ENCODE measurements around the gene SLC12A7.
"Not testable (repeated sequence)": the region's sequence is repeated elsewhere in the genome, so short reads cannot be mapped to it uniquely, and the experiment has no call there.

Gene SLC12A7

GRCh38 chr5:1111727-1112289 lies at the start of gene SLC12A7:
Gene SLC12A7 (minus strand): TSS chr5:1112063. CDS start chr5:1111991, 72 bp downstream.
- peak; percentile 34 to 50 (median 46) for DNase-seq (ENCODE audit: low read depth in 3 of 3)

DNA sequence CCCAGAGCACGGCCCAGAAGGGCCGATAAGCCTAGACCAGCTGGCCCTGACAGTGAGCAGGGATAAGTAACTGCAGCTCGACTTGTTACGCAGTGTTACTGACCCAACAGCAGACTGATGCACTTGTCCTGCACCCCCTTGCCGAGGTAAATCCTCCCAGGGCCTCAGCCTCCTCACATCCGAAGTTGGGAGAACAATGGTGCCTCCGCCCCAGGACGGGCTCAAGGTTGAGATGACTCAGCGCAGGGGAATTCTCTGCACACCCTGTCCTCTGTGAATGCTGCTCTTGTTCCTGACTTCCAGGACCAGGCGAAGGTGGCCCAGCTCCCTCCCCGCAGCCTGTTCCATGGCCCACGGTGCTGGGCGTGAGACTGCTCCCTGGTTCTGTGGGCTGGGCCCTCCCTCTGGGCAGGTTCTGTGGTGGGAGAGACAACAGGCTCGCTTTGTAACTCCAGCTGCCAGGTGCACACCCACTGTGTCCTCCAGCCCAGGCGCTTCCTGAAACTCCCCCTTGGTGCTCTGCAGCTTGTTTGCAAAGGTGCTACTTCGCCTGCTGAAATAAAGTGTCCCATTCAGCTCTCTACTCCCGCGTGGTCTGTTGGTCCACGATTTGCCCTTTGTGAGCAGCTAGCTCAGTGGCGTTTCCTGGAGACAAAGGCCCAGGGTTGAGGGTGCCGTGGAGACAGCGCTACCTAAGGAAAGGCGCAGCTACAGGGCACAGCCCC lies 49.4 kb upstream of the SLC12A7 start:
- no peak for DNase-seq (ENCODE audit: low read depth in 3 of 3)

- DNase-seq (ENCODE audit: low read depth in 3 of 3): no peak
Observed at GRCh38 chr5:1159774-1160406, 48.0 kb upstream of the SLC12A7 start.

- no peak for DNase-seq (ENCODE audit: low read depth in 3 of 3)
Observed at GRCh38 chr5:1159341-1159675, 47.4 kb upstream of the SLC12A7 start.

DNA sequence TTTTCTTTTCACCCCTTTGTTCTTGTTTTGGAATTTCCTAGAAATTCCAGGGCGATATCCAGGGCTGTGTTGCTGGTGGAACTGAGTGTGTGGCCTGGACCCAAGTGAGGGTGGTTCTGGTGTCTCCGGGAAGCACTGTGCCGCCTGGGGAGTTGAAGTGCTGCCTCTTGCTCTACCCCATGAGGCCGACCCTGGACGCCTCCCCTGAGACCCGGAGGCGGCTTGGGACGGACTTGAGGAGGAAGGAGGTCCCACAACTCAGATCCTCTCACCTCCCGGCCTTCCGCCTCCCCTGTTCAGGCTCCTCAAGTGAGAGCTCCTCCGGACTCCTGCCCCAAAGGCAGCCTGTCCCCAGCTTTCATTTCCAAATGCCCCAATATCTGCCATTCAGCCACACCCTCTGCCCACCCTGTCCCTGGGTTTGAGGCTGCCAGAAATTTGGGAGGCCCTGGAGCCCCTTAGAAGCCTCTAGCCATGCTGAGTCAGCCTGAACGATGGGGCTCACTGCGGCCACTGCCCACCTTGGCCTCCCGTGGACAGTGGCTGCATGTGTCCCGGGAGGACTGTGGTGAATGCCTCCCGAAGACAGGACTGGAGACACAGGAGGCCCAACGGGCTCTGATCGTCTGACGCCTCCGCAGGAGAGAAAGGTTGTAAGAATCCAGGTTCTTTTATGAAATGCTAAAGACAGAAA lies 46.9 kb upstream of the SLC12A7 start:
- no peak for DNase-seq (ENCODE audit: low read depth in 3 of 3)

DNA sequence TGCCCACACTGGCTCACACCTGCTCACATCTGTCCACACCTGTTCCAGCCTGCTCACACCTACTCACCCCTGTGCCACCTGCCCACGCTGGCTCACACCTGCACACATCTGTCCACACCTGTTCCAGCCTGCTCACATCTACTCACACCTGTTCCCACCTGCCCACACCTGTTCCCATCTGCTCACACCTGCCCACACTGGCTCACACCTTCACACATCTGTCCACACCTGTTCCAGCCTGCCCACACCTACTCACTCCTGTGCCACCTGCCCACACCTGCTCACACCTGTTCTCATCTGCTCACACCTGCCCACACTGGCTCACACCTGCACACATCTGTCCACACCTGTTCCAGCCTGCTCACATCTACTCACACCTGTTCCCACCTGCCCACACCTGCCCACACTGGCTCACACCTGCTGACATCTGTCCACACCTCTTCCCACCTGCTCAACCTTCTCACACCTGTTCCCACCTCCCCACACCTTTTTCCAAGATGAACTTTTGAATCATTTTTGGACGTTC lies 45.7 kb upstream of the SLC12A7 start:
- not testable (repeated sequence) for DNase-seq (ENCODE audit: low read depth in 3 of 3)

DNA sequence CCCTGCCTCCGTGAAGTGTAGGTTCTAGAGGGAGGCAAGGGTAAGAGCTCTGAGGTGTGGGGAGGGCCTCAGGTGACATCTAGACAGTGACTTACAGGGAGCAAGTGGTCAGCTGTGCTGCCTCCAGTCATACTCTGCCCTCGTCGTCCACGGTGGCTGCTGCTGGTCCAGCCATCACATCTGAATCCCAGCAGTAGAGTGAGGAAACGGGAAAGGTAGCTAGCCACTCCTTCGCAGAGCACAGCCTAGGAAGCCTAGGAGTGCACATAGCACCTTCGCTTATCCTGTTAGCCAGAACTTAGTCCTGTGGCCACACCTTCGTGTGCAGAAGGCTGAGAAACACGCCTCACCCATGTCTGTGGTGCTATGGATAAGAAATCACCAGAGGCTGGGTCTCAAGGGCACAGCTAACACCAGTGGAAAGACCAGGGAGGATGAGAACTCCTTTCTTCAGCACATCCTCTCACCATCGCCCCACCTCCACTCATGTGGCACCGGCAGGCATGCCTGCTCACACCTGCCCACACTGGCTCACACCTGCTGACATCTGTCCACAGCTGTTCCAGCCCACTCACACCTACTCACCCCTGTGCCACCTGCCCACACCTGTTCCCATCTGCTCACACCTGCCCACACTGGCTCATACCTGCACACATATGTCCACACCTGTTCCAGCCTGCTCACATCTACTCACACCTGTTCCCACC lies 45.0 kb upstream of the SLC12A7 start:
- no peak for DNase-seq (ENCODE audit: low read depth in 3 of 3)

DNA sequence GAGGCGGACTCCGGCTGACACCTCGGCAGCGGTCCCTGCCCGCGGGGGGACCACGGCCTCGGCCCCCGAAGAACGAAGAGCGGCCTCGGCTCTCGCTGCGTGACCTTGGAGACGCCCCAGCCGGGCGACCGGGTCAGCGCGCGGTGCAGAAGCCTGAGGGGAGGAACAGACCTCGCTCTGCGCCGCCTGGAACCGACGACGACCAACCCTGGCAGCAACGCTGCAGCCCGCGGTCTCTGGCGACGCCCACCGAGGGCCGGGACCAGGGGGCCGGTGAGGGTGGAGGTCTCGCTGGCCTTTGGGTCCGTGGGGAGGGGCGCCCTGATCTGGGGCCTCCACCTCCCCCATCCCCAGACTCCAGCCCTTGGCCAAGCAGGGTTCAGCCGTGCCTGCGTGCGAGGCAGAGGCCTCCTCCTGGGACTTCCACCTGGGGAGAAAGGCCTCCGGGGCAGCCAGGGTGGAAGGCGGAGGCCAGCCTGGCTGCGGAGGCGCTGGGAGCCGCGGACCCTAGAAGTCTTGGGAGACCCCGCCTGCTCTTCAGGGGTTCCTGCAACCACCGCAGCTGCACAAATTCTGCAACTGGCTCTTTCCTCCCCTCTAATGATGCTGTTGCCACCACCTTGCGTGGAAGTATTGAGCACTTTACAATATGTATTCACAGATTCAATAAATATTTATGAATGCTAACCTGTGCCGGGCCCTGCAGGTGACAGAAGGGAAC lies 44.3 kb upstream of the SLC12A7 start:
- no peak for DNase-seq (ENCODE audit: low read depth in 3 of 3)

GRCh38 chr5:1155191-1156032 lies 43.5 kb upstream of the SLC12A7 start:
- DNase-seq (ENCODE audit: low read depth in 3 of 3): no peak

DNA sequence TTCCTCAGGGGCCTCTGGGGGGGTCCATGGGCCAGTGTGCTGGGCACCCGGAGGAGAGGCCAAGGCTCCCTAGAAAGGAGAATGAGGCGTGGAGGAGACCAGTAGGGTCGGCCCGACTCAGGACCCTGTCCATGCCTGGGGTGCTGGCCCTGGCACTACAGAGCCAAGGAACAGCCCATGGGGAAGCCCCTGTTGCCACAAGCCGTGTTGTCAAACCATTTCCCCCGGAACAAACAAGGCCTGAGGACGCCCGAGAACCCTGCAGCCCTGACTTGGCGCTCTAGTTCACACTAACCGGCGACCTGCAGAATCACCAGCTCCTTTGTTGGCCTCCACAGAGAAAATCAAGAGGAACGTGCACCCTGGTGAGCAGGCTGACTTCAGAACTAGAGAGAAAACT lies 41.6 kb upstream of the SLC12A7 start:
- no peak for DNase-seq (ENCODE audit: low read depth in 3 of 3)

GRCh38 chr5:1152771-1153282 lies 41.0 kb upstream of the SLC12A7 start:
- DNase-seq (ENCODE audit: low read depth in 3 of 3): no peak

DNA sequence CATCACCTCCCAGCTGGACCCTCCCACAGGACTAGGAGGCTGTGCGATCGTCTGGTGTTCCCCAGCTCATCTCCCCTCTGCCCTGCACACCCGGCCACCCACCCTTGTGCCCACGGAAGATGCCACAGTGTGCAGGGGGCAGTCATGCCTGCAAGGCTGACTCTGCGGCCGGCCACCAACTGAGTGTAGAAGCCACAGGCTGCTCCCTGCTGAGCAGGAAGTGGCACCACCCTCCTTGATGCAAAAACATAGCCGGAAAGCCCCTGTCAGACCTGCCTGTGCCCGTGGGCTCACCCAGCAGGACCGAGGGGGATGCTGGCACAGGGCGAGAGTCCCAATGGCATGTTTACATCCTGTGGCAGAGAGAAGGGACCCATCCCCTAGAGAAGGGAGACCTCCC lies 40.3 kb upstream of the SLC12A7 start:
- DNase-seq (ENCODE audit: low read depth in 3 of 3): no peak

DNA sequence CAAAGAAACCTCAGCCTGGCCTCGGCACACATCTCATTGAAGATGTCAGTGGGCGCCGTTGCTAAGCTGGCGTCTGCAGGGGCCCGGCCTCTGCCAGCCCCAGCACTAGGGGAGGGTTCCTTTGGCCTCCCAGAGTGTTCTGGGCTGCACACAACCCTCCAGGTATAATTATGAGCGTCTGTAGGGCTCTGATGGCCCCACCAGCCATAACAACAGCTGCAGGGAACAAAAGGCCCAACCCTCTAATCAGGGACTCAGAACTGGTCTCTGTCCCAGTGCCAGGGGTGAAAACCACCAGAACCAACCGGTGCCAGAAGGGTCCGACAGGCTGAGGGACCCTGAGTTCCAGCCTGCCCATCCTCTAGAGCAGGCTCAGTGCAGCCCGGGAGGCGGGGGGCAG lies 39.5 kb upstream of the SLC12A7 start:
- DNase-seq (ENCODE audit: low read depth in 3 of 3): no peak

DNA sequence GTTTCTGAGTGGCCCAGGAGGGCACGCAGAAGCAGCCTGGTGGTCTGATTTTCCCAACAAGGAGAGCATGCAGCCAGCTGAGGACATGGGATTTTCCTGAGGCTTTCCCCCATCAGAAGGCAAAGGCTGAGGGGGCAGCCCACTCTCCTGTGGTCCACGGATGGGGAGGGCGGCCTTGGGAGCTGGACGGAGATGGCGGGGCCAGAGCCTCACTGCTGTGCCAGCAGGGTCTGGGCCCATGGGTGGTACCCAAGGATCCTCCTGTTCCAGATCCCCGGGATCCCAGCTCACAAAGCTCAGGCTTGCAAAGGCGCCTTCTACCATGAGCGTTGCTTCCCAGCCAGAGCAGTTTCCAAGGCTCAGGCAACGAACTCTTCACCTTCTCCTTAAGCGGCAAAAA lies 39.0 kb upstream of the SLC12A7 start:
- no peak for DNase-seq (ENCODE audit: low read depth in 3 of 3)

DNA sequence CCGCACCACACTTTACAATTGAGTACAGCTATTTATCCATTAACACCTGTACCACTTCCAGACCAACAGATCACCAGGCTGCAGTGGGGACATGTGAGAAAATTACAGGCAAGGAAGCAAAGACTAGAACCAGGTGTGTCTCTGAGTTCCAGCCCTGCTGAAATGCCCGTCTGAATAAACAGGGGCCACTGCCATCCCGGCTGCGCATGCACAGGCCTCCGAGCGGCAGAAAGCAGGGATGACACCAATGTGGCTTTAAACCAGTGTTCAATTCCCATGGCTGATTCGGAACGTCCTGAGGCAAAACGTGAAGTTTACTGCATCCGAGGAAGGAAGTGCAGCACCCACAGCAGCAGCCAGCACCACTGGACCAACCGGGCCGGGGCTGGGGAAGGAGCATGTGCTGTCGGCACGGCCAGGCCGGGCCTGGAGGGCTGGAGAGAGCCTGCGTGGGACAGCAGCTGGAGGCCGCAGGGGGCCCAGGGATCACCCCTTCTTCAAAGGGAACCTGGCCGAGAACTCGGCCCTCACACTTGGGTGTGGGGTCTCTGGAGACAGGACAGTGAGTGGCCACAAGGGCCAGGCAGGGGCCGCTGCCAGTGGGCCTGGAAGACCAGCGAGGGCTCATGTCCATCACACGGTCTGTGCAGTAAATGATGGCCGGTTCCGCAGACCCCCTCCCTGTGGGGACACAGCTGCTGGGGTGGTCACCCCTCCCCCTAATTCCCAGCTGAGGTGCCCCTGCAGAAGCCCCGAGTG lies 33.0 kb upstream of the SLC12A7 start:
- DNase-seq (ENCODE audit: low read depth in 3 of 3): no peak

DNA sequence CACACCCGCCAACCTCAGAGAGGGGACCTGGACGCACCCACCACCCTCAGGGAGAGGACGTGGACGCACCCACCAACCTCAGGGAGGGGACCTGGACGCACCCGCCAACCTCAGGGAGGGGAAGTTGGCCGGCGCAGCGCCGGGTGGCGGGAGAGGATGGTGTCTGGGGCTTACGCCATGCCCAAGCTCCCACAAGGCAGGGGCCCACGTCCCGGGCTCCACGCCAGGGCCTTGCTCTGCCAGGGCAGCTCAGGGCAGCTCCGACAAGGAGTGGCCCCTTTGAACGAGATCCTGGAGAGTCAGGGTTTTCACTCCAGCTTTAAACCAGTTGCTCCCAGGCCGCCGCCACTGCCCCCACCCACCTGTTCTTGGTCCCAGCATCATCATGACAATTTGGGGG lies 32.2 kb upstream of the SLC12A7 start:
- no peak for DNase-seq (ENCODE audit: low read depth in 3 of 3)

DNA sequence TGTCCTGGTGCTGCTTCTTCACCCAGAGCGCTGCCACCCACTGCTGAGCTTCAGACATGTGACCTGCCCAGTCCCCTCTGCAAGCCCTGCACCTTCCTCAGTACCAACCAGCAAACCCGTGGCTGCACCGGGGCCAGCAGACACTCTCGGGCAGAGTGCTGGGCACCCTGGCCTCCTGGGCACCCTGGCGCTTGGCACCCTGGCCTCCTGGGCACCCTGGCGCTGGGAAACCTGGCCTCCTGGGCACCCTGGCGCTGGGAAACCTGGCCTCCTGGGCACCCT lies 31.7 kb upstream of the SLC12A7 start:
- DNase-seq (ENCODE audit: low read depth in 3 of 3): no peak

DNA sequence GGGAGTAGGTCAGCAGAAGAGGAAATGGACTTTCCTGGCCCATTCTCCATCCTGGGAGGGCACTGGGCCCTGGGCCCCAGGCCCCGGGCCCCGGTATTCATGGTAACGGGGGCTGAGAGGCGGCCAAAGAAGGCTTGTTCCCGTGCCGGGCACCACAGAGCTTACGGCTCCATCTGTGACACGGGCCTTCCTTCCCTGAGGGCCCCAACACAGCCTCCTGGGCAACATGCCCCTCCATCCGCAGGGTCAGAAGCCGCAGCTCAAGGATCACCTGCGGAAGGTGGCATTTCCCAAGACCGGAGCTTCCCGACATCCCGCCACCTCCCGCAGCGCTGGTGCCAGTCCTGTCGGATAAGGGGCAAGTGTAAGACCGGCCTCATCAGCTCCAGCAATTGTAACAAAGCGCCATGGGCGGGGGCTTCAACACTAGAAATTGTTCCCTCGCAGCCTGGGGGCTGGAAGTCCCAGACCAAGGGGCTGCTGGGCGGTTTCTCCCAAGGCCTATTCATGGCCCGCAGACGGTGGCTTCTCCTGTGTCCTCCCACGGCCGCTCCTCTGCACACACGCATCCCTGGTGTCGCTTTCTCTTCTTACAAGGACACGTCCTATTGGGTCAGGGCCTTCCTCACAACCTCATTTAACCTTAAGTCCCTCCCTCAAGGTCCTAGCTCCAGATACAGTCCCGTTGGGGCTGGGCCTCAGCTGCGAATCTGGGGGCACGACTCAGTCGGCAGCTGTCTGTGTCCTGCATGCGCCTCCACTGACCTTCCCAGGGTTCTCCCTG lies 31.2 kb upstream of the SLC12A7 start:
- DNase-seq (ENCODE audit: low read depth in 3 of 3): no peak

- no peak for DNase-seq (ENCODE audit: low read depth in 3 of 3)
Observed at GRCh38 chr5:1141834-1142233, 30.0 kb upstream of the SLC12A7 start.
